Frontal cortex (tissue), 4 donors: ENCODE results near the gene ADAMTS2. TPM values are rescaled to one million over a fixed set of nuclear protein-coding genes. Genes with fewer than 3 reads are reported as not detected.

Experiments
- DNase-seq, 2 donors: peaks; one replicate each; pipeline ENCODE4 v3.0.0; 2012; ENCODE audit warnings: low spot score in 2 of 2
- FAIRE-seq: peaks from 2 replicates; lab custom pipeline; 2012; peaks lifted over from hg19 to GRCh38; lab: Jason Lieb, UNC
- total RNA-seq: library from RNA; depleted of rRNA; stranded (reverse); fragments of >200 nt; gene quantifications from one replicate; pipeline ENCODE4 v1.2.3, GENCODE V29; 2014
- donor health status: control.
- donor health status: control.
- donor health status: control.

The ADAMTS2 gene
- total RNA-seq, 1 donor from 2014 or later = 3.3 TPM

GRCh38 chr5:179176166-179176565 is 169.1 kb downstream of the ADAMTS2 start:
- no peak for FAIRE-seq
- no peak for DNase-seq

DNA sequence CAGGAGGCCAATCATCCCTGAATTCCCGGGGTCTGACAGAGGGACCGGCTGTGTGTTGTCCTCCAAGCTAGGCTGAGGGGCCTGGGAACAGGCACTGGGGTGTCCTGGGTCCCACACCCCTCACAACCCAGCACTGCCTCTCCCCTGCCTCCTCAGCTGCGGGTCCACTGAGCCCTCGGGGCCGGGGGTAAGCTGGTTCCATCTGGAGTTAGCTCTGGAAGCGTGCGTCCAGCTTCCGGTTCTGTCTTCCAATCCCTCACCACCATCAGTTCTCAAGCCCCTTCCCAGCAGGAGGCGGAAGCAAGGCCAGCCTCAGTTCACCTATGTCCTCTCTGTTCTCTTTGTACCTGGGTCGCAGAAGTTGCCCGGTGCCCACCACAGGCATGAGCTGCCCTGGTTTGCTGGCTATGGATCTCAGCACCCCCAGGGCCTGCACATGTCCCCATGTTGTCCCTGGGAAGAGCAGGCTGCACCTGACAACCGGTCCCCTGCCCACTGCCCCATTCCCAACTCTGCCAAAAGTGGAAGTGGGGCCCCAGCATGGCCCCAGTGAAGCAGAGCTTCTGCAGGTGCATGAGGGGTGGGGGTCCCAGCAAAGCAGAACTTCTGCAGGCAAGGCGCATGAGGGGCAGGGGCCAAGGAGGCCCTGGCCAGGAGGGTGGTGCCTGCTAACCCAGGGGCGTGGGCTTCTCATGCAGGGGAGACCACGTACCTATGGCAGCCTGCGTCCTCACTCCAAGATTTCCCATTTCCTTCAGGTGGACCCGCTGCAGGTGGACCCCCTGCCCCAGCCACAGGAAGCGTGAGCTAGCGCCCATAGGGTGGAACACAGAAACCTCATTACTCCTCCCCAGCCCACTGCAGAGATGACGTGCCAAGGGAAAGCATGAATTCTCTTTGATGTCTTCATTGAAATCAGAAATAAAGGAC is 173.2 kb downstream of the ADAMTS2 start:
- FAIRE-seq (no peak), DNase-seq (no peak)

GRCh38 chr5:179171251-179171815 is 173.9 kb downstream of the ADAMTS2 start:
- FAIRE-seq = no peak

GRCh38 chr5:179170606-179171005 is 174.7 kb downstream of the ADAMTS2 start:
- DNase-seq (no peak), FAIRE-seq (no peak)

More at GRCh38 chr5:179171251-179171815, 173.9 kb downstream of the ADAMTS2 start:
- no peak for DNase-seq

- FAIRE-seq (no peak), DNase-seq (no peak)
Observed at GRCh38 chr5:179169836-179170235, 175.4 kb downstream of the ADAMTS2 start.

- FAIRE-seq = no peak
- DNase-seq = no peak
Observed at GRCh38 chr5:179168664-179169063, 176.6 kb downstream of the ADAMTS2 start.

DNA sequence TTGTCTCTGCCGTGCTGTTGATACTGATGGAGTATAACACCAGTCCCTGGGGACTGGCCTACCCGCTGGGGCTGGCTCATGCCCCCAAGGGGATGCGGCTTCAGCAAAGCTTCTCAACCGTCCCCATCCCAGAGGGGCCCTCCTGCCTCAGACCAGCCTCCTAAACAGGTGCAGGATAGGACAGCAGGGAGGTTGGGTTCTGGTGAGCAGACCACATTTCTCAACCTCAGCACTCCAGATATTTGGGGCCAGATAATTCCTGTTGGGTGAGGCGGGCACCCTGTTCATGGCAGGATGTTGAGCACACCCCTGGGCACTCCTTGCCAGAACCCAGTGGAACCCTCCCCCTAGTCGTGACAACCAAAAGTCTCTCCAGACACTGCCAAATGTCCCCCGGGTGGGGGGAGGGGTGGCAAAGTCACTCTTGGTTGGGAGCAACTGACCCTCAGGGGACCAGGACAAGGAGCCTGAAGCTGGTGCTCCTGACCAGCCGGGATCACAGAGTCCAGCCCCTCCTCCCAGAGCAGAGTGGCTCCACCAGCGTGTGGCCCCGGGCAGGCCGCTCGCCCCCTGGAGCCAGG is 177.3 kb downstream of the ADAMTS2 start:
- FAIRE-seq (no peak), DNase-seq (no peak)

GRCh38 chr5:179166886-179167841 is 178.1 kb downstream of the ADAMTS2 start:
- FAIRE-seq (no peak), DNase-seq (peak; percentile 79 to 86)

- no peak for FAIRE-seq
- DNase-seq = no peak
Observed at GRCh38 chr5:179166171-179166885, 178.9 kb downstream of the ADAMTS2 start.

- no peak for FAIRE-seq
- DNase-seq = no peak
Observed at GRCh38 chr5:179165421-179166170, 179.7 kb downstream of the ADAMTS2 start.

- DNase-seq = no peak
- FAIRE-seq = no peak
Observed at GRCh38 chr5:179164331-179165311, 180.6 kb downstream of the ADAMTS2 start.

DNA sequence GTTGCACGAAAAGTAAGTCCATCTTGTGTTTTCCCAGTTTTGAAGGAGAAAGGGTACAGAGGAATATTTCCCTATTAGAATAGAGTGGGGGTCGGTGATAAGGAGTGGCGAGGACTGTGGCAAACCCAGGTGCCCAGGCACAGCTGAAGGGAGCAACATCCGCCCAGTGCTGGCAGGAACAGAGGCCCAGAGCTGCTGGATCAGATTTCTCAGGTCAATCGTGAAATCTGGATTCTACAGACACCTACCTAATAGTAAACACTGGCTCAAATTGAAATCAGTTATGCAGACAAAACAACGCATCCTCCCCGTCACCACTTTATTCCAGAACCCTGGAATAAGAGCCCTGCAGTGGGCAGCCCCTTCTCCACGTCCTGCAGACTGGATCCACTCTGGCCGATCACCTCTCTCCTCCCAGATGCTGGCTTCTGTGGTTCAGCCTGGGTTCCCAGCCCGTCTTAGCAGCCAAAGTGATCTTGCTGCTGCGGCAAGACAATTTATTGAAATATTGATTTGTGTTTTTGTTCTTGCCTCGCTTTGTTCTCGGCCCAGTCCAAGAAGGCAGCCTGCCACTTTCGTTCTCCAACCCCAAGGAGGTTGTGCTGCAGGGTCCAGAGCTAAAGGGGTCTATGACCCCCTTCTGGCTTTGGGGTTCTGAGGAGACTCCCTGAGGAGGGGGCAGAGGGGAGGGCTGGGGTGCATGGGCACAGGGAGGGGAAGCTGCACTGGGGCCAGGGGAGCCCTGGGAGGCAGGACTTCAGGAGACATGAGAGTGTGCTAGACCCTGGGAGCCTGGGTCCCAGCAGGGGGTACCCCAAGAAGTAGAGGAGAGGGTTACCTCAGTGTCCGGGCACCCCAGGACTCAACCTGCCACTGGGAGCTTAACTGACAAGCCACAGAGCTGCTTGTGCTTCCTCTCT is 181.8 kb downstream of the ADAMTS2 start:
- DNase-seq = no peak
- FAIRE-seq = no peak

DNA sequence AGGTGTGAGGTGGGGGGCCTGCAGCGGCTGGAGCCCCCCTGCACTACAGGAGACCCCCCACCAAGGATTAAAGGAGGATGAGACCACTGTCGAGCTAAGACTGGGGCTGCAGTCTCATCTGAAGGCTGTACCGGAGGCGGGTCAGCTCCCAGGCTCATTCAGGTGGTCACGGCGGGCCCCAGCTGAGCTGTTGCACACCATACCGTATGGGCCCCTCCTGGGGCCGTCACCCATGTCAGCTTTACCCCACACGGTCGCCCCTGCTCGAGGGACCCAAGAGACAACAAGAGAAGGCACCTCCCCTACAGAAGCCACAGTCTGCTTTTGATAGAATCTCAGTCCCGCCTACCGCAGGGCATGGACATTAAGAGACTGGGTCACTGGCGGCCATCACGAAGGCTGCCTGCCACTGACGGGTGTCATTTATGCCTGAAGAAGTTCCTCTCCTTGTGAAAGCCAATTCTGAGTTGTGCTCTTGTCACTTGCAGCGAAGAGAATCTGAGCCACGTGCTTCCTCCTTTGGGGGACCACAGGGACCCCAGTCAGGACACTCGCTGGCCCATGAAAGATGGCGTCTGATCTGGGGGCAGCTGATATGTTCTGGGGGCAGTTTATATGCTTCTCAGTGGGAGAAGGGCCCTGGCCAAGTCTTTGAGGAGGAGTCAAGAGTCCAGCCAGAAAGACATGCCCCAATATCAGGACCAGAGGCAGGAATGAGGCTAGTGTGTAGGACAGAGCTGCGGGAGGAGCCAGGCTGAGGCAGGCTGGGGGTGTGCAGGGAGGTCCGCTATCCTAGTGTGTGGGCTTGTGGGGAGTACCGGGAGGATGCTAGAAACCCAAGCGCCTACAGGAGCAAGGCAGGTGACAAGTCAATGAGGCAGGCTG is 182.7 kb downstream of the ADAMTS2 start:
- no peak for FAIRE-seq

GRCh38 chr5:179161901-179162300 is 183.4 kb downstream of the ADAMTS2 start:
- no peak for DNase-seq
- no peak for FAIRE-seq

More for the DNA sequence above, 182.7 kb downstream of the ADAMTS2 start:
- no peak for DNase-seq

GRCh38 chr5:179160584-179160983 is 184.7 kb downstream of the ADAMTS2 start:
- FAIRE-seq (no peak), DNase-seq (no peak)
